Naive B cell (primary cell): ENCODE data around the gene RCBTB2. TPM values are rescaled to one million over a fixed set of nuclear protein-coding genes. Genes with fewer than 3 reads are reported as not detected.
"Not testable (repeated sequence)": the region's sequence is repeated elsewhere in the genome, so short reads cannot be mapped to it uniquely, and the experiment has no call there.

Experiments used
- ATAC-seq, 2 donors: fragments of 150-1000 bp; cut with Tn5 transposase; 2 replicates each; pipeline ENCODE4 v1.10.0; 2021; ENCODE audit warnings: low read depth in 2 of 2, mild to moderate bottlenecking in 2 of 2, moderate library complexity in 2 of 2
- DNase-seq: peaks from one replicate; pipeline ENCODE4 v3.0.0; 2022
- H3K27ac Mint-ChIP-seq, 6 donors: one replicate each; pipeline ENCODE4 v1.8.0; 2020 to 2022; ENCODE audit warnings: mild to moderate bottlenecking in 6 of 6, mixed read lengths in 6 of 6, moderate library complexity in 5 of 6, inconsistent platforms in 2 of 6
- H3K27me3 Mint-ChIP-seq, 3 donors: one replicate each; pipeline ENCODE4 v1.8.0; 2021 to 2022; ENCODE audit warnings: mixed read lengths in 3 of 3, mild to moderate bottlenecking in 1 of 3
- H3K36me3 Mint-ChIP-seq, 2 donors: one replicate each; pipeline ENCODE4 v1.8.0; 2020 to 2022; ENCODE audit warnings: mixed read lengths in 2 of 2, inconsistent platforms in 1 of 2, mild to moderate bottlenecking in 1 of 2
- H3K4me1 Mint-ChIP-seq, 3 donors: one replicate each; pipeline ENCODE4 v1.8.0; 2020 to 2022; ENCODE audit warnings: mixed read lengths in 3 of 3, inconsistent platforms in 1 of 3, mild to moderate bottlenecking in 1 of 3, moderate library complexity in 1 of 3
- H3K4me3 Mint-ChIP-seq, 8 donors: one replicate each; pipeline ENCODE4 v1.8.0; 2020 to 2022; ENCODE audit warnings: mild to moderate bottlenecking in 8 of 8, mixed read lengths in 8 of 8, moderate library complexity in 8 of 8, inconsistent platforms in 2 of 8
- H3K9me3 Mint-ChIP-seq, 7 donors: one replicate each; pipeline ENCODE4 v1.8.0; 2020 to 2022; ENCODE audit warnings: mixed read lengths in 7 of 7, mild to moderate bottlenecking in 5 of 7, inconsistent platforms in 2 of 7, moderate library complexity in 1 of 7
- polyA plus RNA-seq, 6 donors: library from polyadenylated mRNA; unstranded; fragments of 300-500 nt; fragmentation: Illumina TruSeq; gene quantifications; one replicate each; pipeline ENCODE4 v1.2.3, GENCODE V29; 2021; ENCODE audit warnings: low read depth in 6 of 6

Gene RCBTB2
- polyA plus RNA-seq, 6 donors from 2014 or later, result 2.0 to 4.2 (median 2.1) TPM; not detected in 1

DNA sequence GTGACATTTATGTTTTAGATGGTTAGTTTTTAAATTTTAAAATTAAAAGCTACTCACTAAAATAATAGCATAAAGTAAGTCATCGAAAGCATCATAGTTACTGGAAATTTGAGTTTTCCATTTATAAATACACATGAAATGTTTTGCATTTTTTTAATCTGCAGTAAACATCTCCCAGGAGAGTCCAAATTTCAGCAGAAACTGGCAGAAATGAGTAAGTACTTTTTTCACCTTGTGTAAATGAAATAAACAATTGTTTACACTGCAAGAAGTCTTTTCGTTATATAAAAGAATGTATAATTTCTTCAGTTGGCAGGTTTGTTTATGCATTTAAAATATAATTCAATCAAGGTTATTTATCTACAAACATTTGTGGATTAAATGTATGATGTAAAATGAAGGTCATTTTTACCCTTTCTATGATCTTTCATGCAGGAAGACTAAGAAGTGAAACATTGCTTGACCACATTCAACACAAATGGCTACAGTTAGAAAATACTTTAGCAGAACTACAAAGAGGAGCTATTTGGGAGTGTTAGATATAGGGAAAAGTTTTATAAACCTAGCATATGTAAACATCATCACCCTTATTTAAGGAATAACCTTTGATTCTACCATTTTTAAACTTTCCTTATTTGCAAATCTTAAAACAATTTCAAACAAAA lies 55.6 kb downstream of the RCBTB2 start:
- Mint-ChIP-seq H3K4me3 (no peak overlapping the region), H3K27ac (no peak overlapping the region), H3K27me3 (no peaks in the 10 kb centered on the region), H3K9me3 (no peaks in the 10 kb centered on the region), H3K4me1 (peaks cover 3 to 15% (median 8%) of the 10 kb centered on the region in 3 donors), H3K36me3 (peaks cover 29 to 36% of the 10 kb centered on the region in 2 donors)
- DNase-seq (no peak), ATAC-seq (no peak)

DNA sequence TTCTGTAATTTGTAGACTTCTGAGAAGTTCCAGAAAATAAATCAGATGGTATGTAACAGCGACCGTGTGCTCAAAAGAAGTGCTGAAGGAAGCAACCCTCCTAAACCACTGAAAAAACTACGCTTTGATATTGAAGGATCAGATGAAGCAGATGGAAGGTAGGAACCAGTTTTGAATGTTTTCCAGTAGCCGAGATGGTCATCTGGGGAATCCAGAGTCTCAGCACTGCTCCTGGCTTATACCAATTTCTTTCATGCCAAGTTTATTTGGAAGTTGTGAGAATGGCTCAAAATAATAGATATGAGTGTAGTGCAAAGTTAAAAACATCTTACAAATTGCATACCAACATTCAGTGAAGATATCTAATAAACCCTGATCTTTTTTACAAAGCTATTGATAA lies 56.2 kb downstream of the RCBTB2 start:
- ATAC-seq, result no peak
- no peak overlapping the region for H3K27ac Mint-ChIP-seq

DNA sequence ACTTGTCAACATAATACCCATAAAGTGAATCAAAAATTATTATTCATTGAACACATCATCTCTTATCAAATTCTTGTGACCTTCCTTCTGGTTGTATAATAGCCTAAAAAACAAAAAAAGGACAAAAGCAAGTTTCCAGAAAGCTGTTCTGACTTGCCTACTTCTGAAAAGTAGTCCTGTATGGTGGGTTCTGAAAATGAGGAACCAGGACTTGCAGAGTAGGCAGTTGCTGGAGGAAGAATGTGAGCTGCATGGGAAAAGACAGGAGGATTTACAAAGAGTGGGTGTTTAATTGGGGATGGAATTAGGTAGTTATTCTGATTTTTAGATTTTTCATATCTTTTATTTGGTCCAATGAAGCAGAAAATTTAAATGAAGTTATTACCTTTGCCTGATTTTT lies 56.7 kb downstream of the RCBTB2 start:
- DNase-seq (no peak), ATAC-seq (no peak)
- peak overlapping the region in 2 of 6 donors; percentile 16 to 47 for H3K27ac Mint-ChIP-seq
- peaks cover 0 to 3% (median 0%) of the 10 kb centered on the region in 7 donors for H3K9me3 Mint-ChIP-seq
- peaks cover 3 to 15% (median 8%) of the 10 kb centered on the region in 3 donors for H3K4me1 Mint-ChIP-seq
- H3K36me3 Mint-ChIP-seq, result peaks cover 23 to 40% of the 10 kb centered on the region in 2 donors
- peak overlapping the region in 1 of 8 donors; percentile 14 for H3K4me3 Mint-ChIP-seq
- H3K27me3 Mint-ChIP-seq, result no peaks in the 10 kb centered on the region

More for the DNA sequence above, 56.2 kb downstream of the RCBTB2 start:
- Mint-ChIP-seq H3K4me3 (no peak overlapping the region), H3K9me3 (peaks cover 0 to under 1% (median 0%) of the 10 kb centered on the region in 7 donors), H3K36me3 (peaks cover 23 to 37% of the 10 kb centered on the region in 2 donors), H3K4me1 (peaks cover 3 to 15% (median 8%) of the 10 kb centered on the region in 3 donors), H3K27me3 (no peaks in the 10 kb centered on the region)
- DNase-seq, result no peak

DNA sequence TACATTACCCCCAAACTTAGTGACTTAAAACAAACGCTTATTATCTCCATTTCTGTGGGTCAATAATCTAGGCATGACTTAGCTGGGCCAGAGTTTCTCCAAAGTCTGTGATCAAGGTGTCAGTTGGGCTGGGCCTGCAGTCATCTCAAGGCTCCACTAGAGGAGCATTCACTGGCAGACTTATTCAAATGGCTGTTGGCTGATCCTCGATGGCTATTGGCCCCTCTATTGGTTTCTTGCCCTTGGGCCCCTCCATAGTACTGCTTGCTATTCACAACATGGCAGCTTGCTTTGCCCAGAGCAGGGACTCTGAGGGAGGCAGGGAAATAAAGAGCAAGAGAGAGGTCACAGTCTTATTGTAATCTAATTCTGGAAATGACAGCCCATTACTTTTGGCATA lies 57.6 kb downstream of the RCBTB2 start:
- ATAC-seq (peak in 1 of 2 donors; percentile 39), DNase-seq (no peak)
- Mint-ChIP-seq H3K4me3 (no peak overlapping the region), H3K36me3 (peaks cover 23 to 40% of the 10 kb centered on the region in 2 donors), H3K9me3 (peaks cover 0 to 3% (median 0%) of the 10 kb centered on the region in 7 donors), H3K27ac (peak overlapping the region in 2 of 6 donors; percentile 3 to 9), H3K27me3 (no peaks in the 10 kb centered on the region), H3K4me1 (peaks cover 3 to 15% (median 8%) of the 10 kb centered on the region in 3 donors)

DNA sequence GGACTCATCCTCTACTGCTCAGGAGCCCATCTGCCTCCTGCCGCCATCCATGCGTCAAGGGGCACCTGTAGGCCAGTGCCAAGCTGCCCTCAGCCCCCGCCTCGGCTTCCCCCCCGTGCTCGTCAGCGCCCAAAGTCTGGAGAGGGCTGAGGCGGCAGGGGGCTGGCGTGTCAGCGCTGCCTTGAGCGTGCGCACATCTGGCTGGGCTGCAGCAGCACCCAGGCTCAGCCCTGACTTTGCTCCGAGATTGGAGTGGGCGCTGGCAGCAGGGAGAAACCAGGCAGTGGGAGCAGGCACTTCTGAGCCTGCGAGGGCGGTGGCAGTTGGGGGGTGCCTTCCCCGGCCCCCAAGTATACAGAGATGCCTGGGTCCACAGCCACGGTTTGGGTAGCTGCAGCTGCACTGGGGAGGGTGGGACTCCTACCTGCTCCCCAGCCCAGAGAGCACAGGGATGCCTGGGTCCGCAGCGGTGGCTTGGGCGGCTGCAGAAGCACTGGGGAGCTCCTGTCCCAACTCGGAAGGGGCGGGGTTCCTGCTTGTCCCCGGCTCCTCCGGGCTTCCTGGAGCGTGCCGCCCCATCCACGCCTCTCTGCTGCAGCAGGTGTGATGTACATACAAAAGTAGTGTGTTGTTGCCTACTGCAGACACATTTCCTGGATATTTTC lies 75.2 kb downstream of the RCBTB2 start:
- no peak for ATAC-seq
- Mint-ChIP-seq H3K4me3 (no peak overlapping the region), H3K36me3 (peaks cover 39 to 45% of the 10 kb centered on the region in 2 donors), H3K27me3 (no peaks in the 10 kb centered on the region), H3K27ac (no peak overlapping the region), H3K4me1 (peaks cover 1 to 10% (median 6%) of the 10 kb centered on the region in 3 donors), H3K9me3 (peaks cover 0 to 7% (median 0%) of the 10 kb centered on the region in 7 donors)
- DNase-seq, result no peak

DNA sequence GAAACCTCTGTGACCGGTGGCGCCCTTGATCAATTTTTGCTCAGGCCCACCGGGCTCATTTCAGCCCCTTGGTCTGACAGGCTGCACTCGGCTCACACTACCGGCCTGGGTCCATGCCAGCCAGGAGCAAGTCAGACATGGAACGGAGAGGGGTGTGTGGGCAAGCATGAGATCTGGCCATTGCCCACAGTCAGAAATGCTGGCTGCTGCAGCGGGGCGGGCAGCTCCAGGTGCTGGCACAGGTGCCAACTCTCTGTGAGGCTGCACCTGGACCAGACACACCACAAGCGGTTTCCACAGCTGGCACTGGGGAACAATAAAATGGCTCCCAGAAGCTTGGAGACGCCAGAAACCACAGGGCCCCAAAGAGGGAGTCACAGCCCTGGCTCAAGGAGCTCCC lies 76.3 kb downstream of the RCBTB2 start:
- Mint-ChIP-seq H3K27me3 (no peaks in the 10 kb centered on the region), H3K36me3 (peaks cover 39 to 50% of the 10 kb centered on the region in 2 donors), H3K9me3 (peaks cover 0 to 12% (median 5%) of the 10 kb centered on the region in 7 donors), H3K27ac (no peak overlapping the region), H3K4me3 (no peak overlapping the region), H3K4me1 (peaks cover 1 to 10% (median 6%) of the 10 kb centered on the region in 3 donors)
- no peak for ATAC-seq
- DNase-seq, result no peak

DNA sequence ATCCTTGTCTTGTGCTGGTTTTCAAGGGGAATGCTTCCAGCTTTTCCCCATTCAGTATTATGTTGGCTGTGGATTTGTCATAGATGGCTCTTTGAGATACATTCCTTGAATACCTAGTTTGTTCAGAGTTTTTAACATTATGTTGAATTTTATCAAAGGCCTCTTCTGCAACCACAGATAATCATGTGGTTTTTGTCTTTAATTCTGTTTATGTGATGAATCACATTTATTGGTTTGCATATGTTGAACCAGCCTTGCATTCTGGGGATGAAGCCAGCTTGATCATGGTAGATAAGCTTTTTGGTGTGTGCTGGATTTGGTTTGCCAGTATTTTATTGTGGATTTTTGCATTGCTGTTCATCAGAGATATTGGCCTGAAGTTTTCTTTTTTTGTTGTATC lies 81.7 kb downstream of the RCBTB2 start:
- not testable (repeated sequence) for H3K4me3 Mint-ChIP-seq, H3K27ac Mint-ChIP-seq, DNase-seq, H3K27me3 Mint-ChIP-seq, ATAC-seq
- Mint-ChIP-seq H3K9me3 (peaks cover 7 to 29% (median 24%) of the 10 kb centered on the region in 7 donors), H3K4me1 (peaks cover 12 to 15% (median 14%) of the 10 kb centered on the region in 3 donors), H3K36me3 (peaks cover 34 to 50% of the 10 kb centered on the region in 2 donors)

DNA sequence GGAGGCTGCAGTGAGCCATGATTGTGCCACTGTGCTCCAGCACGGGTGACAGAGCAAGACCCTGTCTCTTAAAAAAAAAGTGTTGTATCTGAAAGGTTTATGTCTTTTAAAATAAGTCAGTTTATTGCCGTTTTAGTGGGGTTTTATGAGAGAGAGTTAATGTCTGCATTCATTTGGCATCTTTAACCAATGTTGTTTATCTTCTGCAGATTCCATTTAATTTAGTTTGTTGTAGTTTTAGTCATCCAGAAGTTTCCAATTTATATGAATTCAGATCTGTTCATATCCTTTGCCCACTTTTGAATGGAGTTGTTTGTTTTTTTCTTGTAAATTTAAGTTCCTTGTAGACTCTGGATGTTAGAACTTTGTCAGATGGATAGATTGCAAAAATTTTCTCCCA lies 83.2 kb downstream of the RCBTB2 start:
- Mint-ChIP-seq H3K27ac (no peak overlapping the region), H3K27me3 (no peaks in the 10 kb centered on the region), H3K9me3 (peaks cover 7 to 29% (median 24%) of the 10 kb centered on the region in 7 donors), H3K36me3 (peaks cover 29 to 41% of the 10 kb centered on the region in 2 donors), H3K4me1 (peaks cover 12 to 14% (median 14%) of the 10 kb centered on the region in 3 donors), H3K4me3 (peak overlapping the region in 1 of 8 donors; percentile 59)
- DNase-seq (no peak), ATAC-seq (no peak)

DNA sequence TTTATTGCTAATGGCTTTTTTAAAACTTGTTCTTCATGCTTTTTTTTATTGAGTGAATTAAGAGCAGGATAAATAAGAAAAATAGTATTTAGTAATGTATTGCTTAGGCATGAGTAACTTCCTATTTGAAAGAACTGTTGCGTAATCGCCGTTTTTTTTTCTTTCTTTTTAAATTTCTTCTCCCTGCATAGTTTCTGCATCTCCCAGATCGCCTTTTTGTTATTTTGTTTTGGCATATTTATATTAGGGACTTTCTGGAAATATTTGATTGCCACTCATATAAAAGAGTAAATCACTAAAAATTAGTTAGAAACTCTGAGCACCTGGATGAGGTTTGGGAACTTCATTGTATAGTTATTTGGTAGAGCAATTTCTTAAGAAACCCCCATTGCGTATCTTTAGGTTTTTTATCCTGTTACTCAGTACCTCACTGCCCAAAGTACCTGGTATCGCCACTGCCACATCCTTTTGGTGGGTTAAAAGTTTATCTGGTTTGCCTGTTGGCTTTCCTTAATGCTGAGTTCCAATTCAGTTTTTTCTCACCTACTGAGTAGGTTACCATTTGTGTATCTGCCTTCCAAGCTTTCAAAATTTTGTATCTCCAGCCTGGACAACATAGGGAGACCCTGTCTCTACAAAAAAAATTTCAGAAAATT lies 83.8 kb downstream of the RCBTB2 start:
- Mint-ChIP-seq H3K27ac (no peak overlapping the region), H3K4me3 (peak overlapping the region in 2 of 8 donors; percentile 2 to 59), H3K27me3 (no peaks in the 10 kb centered on the region), H3K36me3 (peaks cover 23 to 37% of the 10 kb centered on the region in 2 donors), H3K9me3 (peaks cover 7 to 29% (median 24%) of the 10 kb centered on the region in 7 donors), H3K4me1 (peaks cover 13 to 16% (median 14%) of the 10 kb centered on the region in 3 donors)
- no peak for DNase-seq
- ATAC-seq, result no peak

DNA sequence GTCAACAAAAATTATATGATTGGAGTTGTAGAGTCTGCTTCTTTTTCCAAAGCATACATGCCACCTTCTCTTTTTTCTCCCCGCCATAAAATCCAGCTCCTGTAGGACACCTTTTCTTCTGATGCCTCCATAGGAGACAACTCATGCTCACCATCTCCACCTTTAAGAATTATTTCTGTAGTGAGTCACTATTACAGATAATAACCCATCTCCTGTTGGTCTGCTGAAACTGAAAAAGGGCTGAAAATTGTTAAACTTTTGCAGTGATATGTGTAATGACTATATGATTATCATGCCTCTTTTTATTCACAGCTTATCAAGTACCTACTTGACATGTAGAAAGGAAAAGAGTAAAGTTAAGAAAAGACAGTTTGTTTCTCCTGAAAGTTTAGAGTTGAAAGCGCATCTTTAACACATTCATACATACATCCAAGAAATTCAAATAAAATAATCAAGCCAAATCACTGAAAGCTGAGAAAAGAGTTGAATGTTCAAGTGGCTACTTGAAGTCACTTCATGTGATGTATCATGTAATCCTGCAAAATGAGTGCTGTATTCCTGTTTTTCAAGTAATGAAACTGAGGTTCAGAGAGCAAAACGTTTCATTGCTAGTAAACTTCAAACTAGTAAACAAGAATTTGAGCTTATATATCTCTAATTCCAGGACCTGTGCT lies 84.5 kb downstream of the RCBTB2 start:
- no peaks in the 10 kb centered on the region for H3K27me3 Mint-ChIP-seq
- ATAC-seq, result no peak
- peaks cover 14 to 16% (median 14%) of the 10 kb centered on the region in 3 donors for H3K4me1 Mint-ChIP-seq
- H3K27ac Mint-ChIP-seq, result no peak overlapping the region
- no peak overlapping the region for H3K4me3 Mint-ChIP-seq
- peaks cover 7 to 26% (median 23%) of the 10 kb centered on the region in 7 donors for H3K9me3 Mint-ChIP-seq
- DNase-seq, result no peak
- H3K36me3 Mint-ChIP-seq, result peaks cover 17 to 30% of the 10 kb centered on the region in 2 donors

DNA sequence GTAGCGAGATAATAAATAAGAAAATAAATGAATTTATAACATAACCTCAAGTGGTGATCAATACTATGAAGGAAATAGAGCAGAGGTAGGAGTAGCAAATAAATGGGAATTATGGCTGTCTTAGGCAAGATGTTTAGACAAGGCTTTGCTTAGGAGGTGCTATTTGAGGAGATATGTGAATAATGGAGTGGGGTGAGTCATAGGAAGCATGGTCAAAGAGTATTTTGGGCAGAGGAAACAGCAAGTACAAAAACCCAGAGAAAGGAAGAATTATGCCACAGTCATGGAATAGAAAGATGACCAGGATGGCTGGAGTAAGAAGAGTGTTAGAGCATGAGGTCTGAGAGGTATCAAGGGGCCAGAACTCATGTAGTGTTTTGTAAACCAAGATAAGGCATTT lies 86.4 kb downstream of the RCBTB2 start:
- Mint-ChIP-seq H3K27me3 (no peaks in the 10 kb centered on the region), H3K9me3 (peaks cover 7 to 21% (median 16%) of the 10 kb centered on the region in 7 donors), H3K36me3 (peaks cover 11 to 19% of the 10 kb centered on the region in 2 donors), H3K4me1 (peaks cover 10 to 12% (median 12%) of the 10 kb centered on the region in 3 donors), H3K27ac (no peak overlapping the region), H3K4me3 (no peak overlapping the region)
- DNase-seq (no peak), ATAC-seq (no peak)

DNA sequence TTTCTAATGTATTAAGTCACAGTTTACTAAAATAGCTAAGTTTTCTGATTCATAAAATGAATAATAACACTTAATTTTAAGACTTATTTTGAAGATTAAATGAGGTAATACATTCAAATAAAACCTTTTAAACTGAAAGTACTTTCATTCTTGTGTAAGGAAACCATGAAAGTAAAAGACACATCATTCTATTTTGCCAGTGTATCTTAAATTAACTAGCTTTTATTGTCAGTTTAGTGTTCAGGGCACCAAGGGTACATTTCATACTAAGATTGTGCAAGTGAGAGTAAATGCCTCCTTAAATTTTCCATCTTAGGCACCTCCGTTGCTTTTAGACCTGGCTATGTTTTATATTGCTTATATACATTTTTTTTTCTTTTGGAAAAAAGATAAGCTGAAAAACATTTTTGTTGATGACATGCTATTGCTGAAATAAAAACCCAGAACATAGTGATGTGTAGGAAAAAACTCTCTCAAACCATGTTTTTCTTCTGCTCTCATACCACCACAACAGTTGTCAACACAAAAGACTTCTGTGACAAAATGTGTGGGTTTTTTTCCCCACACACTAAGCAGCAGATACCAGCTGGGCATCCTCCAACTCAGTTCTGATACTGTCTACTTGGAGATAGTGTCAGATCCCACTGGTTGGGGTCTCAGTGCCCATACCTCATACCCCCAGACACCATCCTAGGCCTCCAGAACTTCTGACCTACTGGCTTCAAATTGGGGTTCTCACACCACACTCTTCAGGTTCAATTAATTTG lies 89.3 kb downstream of the RCBTB2 start:
- Mint-ChIP-seq H3K36me3 (no peaks in the 10 kb centered on the region), H3K4me1 (peaks cover 6 to 16% (median 14%) of the 10 kb centered on the region in 3 donors), H3K4me3 (no peak overlapping the region), H3K27ac (no peak overlapping the region), H3K9me3 (no peaks in the 10 kb centered on the region), H3K27me3 (no peaks in the 10 kb centered on the region)
- no peak for ATAC-seq
- no peak for DNase-seq
